ENCODE results near the gene NRP2. TPM values are rescaled to one million over a fixed set of nuclear protein-coding genes. Genes with fewer than 3 reads are reported as not detected.

NRP2 gene
- total RNA-seq, 1 experiment from 2014 or later = 1.2 TPM

- DNase-seq (ENCODE audit: low read depth, low spot score) (no peak), ATAC-seq (no peak)
- Histone ChIP-seq H3K4me1 (ENCODE audit: control insufficient read depth in 1 of 2, insufficient read depth in 2 of 2, low read length in 2 of 2) (peaks cover 21 to 71% of the 10 kb centered on the region in 2 experiments), H3K4me2 (ENCODE audit: low read length) (0 out of 2 replicates have a peak overlapping the region, but pooled peaks have one; percentile 21), H3K9me2 (ENCODE audit: insufficient read depth) (no peaks in the 10 kb centered on the region), H3K9me3 (ENCODE audit: control insufficient read depth in 1 of 2, insufficient read depth in 1 of 2, low read depth in 1 of 2, low read length in 2 of 2) (no peaks in the 10 kb centered on the region), H3K36me3 (ENCODE audit: control insufficient read depth in 1 of 2, insufficient read depth in 2 of 2, low read length in 2 of 2) (no peaks in the 10 kb centered on the region), H3K4me3 (replicated peaks in 1 of 2; ENCODE audit: low read depth in 1 of 2, low read length in 2 of 2) (no peak overlapping the region), H4K20me1 (ENCODE audit: insufficient read depth) (no peaks in the 10 kb centered on the region), H3K9ac (ENCODE audit: low read length) (no peak overlapping the region), H2AFZ (ENCODE audit: low read depth, low read length, poor library complexity, severe bottlenecking) (no peak overlapping the region), H3K27ac (ENCODE audit: low read depth, low read length) (no peak overlapping the region), H3K79me2 (ENCODE audit: insufficient read depth, low read length) (no peaks in the 10 kb centered on the region), H3K27me3 (ENCODE audit: insufficient read depth, low read length) (no peaks in the 10 kb centered on the region)
- POLR2A ChIA-PET = no interaction called here
- TF ChIP-seq, protein P1, sequence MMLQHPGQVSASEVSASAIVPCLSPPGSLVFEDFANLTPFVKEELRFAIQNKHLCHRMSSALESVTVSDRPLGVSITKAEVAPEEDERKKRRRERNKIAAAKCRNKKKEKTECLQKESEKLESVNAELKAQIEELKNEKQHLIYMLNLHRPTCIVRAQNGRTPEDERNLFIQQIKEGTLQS (IDR thresholded peaks at IDR 0.05) = no peak
- RAD21 ChIA-PET (ENCODE audit: low non-redundant PET in 1 of 2, low total read pairs in 2 of 2, uncharacterized antibody in 2 of 2, unreplicated experiment in 2 of 2) = no interaction called here
- no TSS peak for BruUV-seq (replicated peaks)
- intact Hi-C loops (cut with micrococcal nuclease) = no loop called here
- CTCF ChIA-PET = no interaction called here
Observed at GRCh38 chr2:205752296-205752820, 70.1 kb downstream of the NRP2 start.

- no peak overlapping the region for H3K27ac ChIP-seq (ENCODE audit: low read depth, low read length)
- POLR2A ChIA-PET = no interaction called here
- DNase-seq (ENCODE audit: low read depth, low spot score) (no peak), ATAC-seq (no peak)
- H3K36me3 ChIP-seq (ENCODE audit: control insufficient read depth in 1 of 2, insufficient read depth in 2 of 2, low read length in 2 of 2) = no peaks in the 10 kb centered on the region
- H3K9ac ChIP-seq (ENCODE audit: low read length) = no peak overlapping the region
- intact Hi-C loops (cut with micrococcal nuclease) = no loop called here
- TF ChIP-seq RAD21 (IDR thresholded peaks at IDR 0.05; ENCODE audit: low read depth) = no peak
- no peaks in the 10 kb centered on the region for H3K9me3 ChIP-seq (ENCODE audit: control insufficient read depth in 1 of 2, insufficient read depth in 1 of 2, low read depth in 1 of 2, low read length in 2 of 2)
- no peak overlapping the region for H3K4me2 ChIP-seq (ENCODE audit: low read length)
- no peaks in the 10 kb centered on the region for H3K79me2 ChIP-seq (ENCODE audit: insufficient read depth, low read length)
- no peaks in the 10 kb centered on the region for H3K9me2 ChIP-seq (ENCODE audit: insufficient read depth)
- no peaks in the 10 kb centered on the region for H3K27me3 ChIP-seq (ENCODE audit: insufficient read depth, low read length)
- H3K4me1 ChIP-seq (ENCODE audit: control insufficient read depth in 1 of 2, insufficient read depth in 2 of 2, low read length in 2 of 2) = peaks cover 21 to 71% of the 10 kb centered on the region in 2 experiments
- RAD21 ChIA-PET (ENCODE audit: low non-redundant PET in 1 of 2, low total read pairs in 2 of 2, uncharacterized antibody in 2 of 2, unreplicated experiment in 2 of 2) = no interaction called here
- no peak overlapping the region for H2AFZ ChIP-seq (ENCODE audit: low read depth, low read length, poor library complexity, severe bottlenecking)
- BruUV-seq (replicated peaks) = no TSS peak
- no peaks in the 10 kb centered on the region for H4K20me1 ChIP-seq (ENCODE audit: insufficient read depth)
- CTCF ChIA-PET = interaction anchor here (2.3 kb wide), 1 partner anchor 32 kb away, joined by 6 read pairs; no protein-coding TSS in a partner anchor
- H3K4me3 ChIP-seq (replicated peaks in 1 of 2; ENCODE audit: low read depth in 1 of 2, low read length in 2 of 2) = no peak overlapping the region
Observed at GRCh38 chr2:205752924-205753323, 70.6 kb downstream of the NRP2 start.

Data from HCT116 (cell line).